HG03095 (cell line): ENCODE results near the gene TAL1.
"Not testable (repeated sequence)": the region's sequence is repeated elsewhere in the genome, so short reads cannot be mapped to it uniquely, and the experiment has no call there.

Experiments
- ATAC-seq: cut with Tn5 transposase; IDR thresholded peaks from one replicate; pipeline ENCODE4 v1.9.1; 2021; ENCODE audit warnings: moderate library complexity; ENCODE audit not compliant: unreplicated experiment

TAL1 gene

DNA sequence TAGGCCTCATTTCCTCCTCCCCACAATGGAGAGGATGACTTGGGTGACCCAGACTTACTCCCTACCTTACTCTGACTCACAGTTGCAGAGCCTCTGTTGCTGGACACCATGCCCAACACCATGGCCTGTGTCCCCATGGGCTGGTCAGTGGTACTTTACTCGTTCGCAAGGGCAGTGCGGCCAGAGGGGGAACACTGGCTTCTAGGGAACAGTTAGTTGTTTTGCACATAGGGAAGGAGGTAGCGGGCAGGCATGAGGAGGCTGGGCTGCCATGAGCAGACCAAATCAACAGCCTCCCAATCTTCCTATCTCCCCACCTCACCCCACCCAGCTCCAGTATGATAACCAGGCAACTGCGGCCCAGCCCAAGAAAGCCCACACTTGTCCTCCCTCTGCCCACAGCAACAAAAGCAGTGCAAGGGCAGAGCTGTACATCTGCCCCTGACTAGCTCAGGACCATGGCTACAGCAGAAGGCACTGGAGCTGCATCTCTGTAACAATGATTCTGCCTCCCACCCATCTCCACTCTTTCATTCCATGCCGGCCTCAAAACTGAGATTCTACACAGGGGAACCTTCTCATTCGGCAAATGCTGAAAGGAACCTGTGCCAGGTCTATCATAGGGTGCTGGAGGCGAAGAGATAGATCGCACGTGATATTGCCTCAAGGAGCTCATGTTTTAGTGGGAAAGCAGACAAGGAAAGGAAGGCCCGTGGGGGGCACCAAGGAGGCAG, 18.6 kb downstream of the TAL1 start:
- ATAC-seq = no peak

GRCh38 chr1:47212636-47213229, 19.3 kb downstream of the TAL1 start:
- ATAC-seq = no peak

DNA sequence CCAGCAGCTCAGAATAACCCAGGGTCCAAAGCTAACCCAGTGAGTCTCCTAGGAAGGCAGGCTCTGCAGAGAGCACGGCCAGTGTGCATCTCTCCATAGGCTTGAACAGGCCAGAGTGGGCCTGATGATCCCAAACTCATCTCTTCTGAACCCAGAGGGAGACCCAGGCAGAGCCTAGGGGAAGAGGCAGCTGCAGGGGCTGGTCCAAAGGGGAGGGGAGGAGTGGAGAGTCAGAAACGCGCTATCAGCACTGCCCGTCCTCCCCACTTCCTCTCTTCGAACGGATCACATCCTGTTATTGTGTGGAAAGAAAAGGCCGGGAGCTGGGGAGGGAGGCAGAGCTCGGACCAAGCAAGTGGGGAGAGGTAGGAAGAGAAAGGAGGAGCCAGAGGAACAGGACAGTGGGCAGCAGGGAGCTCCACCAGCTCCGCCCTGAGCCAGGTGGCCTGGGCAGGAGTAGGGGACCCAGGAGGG, 20.2 kb downstream of the TAL1 start:
- ATAC-seq = no peak

DNA sequence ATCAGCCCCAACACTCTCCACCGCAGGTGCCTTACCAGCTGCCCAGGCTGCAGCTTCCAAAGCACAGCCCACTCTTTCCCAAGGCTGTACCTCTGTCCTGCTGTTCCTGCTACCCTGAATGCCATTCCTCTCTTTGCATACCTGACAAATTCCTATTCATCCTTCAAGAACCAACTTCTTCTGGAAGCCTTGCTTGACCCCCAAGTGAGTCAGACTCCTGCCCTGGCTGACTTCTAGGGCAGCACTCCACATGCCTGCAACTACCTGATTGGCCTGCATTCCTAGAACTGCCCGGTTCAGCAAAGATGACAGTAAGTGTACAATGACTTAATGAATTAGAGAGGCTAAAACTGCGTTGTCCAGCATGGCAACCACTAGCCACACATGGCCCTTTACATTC, 21.4 kb downstream of the TAL1 start:
- ATAC-seq = no peak

GRCh38 chr1:47209725-47210325, 22.2 kb downstream of the TAL1 start:
- ATAC-seq = no peak

GRCh38 chr1:47209091-47209490, 22.9 kb downstream of the TAL1 start:
- ATAC-seq = no peak

DNA sequence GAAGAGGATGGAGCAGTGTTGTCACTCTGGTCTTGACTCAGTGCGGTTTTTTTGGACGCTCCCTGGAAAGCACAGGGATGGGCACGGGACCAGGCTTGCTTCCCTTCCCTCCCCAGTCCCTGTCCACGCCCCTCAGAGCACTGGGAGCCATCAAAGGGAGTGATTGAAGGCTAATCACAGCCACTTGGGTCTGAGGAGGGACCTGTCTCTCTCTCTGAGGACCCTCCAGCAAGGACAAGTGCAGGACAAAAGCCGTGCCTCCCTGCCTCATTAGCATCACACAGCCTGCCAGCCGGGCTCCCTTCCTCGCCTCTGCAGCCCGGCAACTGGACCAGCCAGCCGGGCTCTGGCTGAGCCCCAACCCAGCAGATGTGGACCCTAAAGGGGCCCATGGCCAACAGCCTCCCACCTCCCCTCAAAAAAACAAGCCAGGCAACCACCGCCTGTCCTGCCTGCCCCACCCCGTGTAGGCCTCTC, 23.6 kb downstream of the TAL1 start:
- ATAC-seq = no peak

- ATAC-seq = no peak
Observed at GRCh38 chr1:47207803-47208373, 24.1 kb downstream of the TAL1 start.

DNA sequence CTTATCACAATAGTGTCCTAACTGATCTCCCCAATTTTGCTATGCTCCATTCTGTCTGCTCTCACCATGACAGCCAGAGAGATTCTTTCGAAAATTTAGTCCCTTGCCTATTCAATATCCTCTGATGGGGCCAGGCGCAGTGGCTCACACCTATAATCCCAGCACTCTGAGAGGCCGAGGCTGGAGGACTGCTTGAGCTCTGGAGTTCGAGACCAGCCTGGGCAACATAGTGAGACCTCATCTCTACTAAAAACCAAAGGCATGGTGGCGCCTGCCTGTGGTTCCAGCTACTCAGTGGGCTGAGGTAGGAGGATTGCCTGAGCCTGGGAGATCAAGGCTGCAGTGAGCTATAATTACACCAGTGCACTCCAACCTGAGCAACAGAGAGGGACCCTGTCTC, 26.1 kb downstream of the TAL1 start:
- ATAC-seq = no peak

- ATAC-seq = not testable (repeated sequence)
Observed at GRCh38 chr1:47203504-47203903, 28.5 kb downstream of the TAL1 start.

- no peak for ATAC-seq
Observed at GRCh38 chr1:47201179-47201578, 30.8 kb downstream of the TAL1 start.

- ATAC-seq = no peak
Observed at GRCh38 chr1:47198214-47198613, 33.8 kb downstream of the TAL1 start.

- no peak for ATAC-seq
Observed at GRCh38 chr1:47196622-47197021, 35.4 kb downstream of the TAL1 start.

DNA sequence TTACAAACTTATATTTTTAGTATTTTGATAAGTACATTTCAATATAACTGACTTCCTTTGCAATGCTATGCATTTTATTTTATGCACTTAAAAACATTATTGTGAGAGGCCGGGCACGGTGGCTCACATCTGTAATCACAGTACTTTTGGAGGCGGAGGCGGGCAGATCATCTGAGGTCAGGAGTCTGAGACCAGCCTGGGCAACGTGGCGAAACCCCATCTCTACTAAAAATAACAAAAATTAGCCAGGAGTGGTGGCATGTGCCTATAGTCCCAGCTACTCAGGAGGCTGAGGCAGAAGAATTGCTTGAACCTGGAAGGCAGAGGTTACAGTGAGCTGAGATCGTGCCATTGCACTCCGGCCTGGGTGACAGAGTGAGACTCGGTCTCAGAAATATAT, 36.0 kb downstream of the TAL1 start:
- ATAC-seq = not testable (repeated sequence)

DNA sequence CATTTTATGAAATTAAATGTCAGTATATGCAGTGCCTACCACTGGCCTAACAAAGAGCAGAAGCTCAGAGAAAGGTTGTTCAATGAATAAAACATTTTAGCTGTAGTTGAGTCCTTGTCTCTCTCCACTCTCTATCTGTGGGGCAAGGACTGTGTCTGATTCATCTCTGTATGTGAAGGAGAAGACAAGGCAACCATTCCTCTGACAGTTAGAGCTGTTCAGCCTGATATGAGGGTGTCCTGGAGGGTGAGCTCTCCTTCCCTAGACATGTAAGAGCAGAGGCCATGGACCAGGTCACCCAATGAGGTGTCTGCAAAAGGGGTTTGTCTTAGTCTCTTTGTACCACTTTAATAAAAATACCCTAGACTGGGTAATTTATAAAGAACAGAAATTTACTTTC, 37.7 kb downstream of the TAL1 start:
- ATAC-seq = no peak

GRCh38 chr1:47193496-47193895, 38.5 kb downstream of the TAL1 start:
- ATAC-seq = not testable (repeated sequence)

DNA sequence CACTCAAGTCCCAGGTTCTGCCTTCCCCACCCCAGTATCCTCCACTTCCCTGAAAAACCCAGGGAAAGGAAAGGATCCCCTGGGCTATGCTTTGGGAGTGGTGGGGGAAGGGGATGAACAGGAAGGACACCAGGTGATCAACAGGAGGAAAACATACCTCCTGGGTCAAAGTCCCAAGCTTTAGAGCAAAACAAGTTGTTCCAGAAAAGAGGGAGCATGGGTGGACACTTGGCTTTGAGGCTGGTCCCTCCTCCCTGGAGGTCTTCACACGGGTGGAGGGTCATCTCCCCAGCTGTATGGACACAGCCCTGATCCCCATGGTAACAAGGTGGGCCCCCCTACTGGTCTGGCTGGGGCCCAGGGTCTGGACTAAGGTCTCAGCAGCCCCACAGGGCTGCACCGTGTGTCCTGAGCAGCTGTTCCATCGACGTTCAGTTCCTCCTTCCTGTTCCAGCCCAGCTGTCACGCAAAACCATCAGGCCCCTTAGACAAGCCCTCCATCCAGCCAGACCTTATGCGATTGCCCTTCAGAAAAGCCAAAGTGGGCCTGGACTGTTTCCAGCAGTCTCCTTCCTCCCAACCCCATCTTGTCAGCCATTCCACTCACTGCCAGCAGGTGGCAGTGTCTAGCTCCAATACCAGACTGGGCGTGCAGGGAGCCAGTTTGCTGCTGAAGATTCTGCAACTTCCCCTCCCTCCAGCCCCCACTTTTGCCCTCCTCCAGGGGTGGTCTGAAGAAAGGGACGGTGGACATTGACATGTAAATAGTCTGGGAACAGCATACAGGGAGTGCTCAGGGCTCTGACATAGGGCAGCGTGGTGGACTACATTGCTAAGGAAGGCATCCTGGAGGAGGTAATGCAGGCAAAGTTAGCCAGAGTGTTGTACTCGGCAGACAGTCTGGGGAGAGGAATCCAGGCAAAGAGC, 39.3 kb downstream of the TAL1 start:
- ATAC-seq = no peak

DNA sequence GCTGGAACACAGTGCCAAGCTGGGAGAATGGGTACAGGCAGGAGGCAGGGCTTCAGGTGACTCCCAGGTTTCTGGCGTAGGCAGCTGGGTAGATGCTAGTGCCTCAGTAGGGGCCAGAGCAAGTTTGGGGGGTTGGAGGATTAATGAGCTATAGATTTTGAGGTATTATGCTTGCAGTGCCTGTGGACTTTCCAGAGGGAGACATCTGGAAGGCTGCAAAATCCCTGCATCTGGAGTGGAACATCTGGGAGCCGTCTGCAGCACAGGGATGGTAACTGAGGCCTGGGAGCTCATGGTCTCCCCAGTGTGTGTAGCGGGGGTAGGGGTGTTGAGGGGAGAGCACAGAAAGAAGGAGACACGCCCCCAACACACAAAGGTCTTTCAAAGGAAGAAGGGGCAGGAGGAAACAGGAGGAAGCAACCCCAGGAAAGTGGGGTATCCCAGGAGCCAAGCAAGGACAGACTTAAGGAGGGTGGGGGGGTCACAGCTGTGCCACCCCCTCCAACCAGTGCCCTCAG, 40.0 kb downstream of the TAL1 start:
- no peak for ATAC-seq

DNA sequence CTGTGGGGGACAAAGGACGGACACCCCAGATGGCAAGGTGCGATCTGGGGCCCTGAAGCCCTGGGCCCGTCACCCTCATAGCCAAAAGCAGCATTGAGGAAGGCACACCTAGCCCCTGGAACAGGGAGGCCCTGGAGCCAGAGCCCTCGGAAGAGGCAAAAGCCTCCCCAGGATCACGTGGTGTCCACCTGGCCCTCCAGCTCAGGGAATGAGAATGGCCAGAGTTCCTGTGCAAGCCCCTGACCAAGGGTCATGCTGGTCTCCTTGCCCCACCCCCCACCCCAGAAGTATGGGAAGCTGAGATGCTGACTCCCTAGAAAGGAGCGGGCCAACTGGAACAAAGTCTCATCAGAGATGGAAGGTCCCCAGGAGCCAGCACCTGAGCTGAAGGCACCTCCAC, 41.2 kb downstream of the TAL1 start:
- no peak for ATAC-seq

GRCh38 chr1:47190509-47190855, 41.5 kb downstream of the TAL1 start:
- ATAC-seq = no peak
